Kidney epithelial cell (primary cell): ENCODE results near the gene SHH. TPM values are rescaled to one million over a fixed set of nuclear protein-coding genes. Genes with fewer than 3 reads are reported as not detected.
A peak's percentile ranks its signal among the peaks of the same experiment; 100 is the strongest.

ENCODE experiments used
- DNase-seq: peaks from one replicate; pipeline ENCODE4 v3.0.0-alpha.2; 2010; ENCODE audit warnings: low read depth
- H3K27me3 ChIP-seq: 2 replicates; pipeline ENCODE4 v1.6.0; 2011; ENCODE audit warnings: low read length; ENCODE audit not compliant: control insufficient read depth, insufficient read depth
- H3K36me3 ChIP-seq: 2 replicates; pipeline ENCODE4 v1.5.1; 2011; ENCODE audit warnings: low read length; ENCODE audit not compliant: control insufficient read depth, insufficient read depth
- H3K4me3 ChIP-seq: 2 replicates; pipeline ENCODE4 v1.5.1; 2011; ENCODE audit warnings: low read depth, mild to moderate bottlenecking, control low read depth, low read length
- total RNA-seq: library from RNA; depleted of rRNA; stranded (reverse); fragments of >200 nt; gene quantifications from 2 replicates; pipeline ENCODE4 v1.2.3, GENCODE V29; 2015
- TF ChIP-seq, protein P1 (sequence below): IDR thresholded peaks from 2 replicates; pipeline ENCODE4 v1.5.1; 2011; ENCODE audit warnings: mild to moderate bottlenecking, moderate library complexity, low read length, control low read depth, inconsistent platforms; ENCODE audit not compliant: insufficient read depth, poor library complexity, severe bottlenecking

The SHH gene
- total RNA-seq, 1 donor from 2014 or later, result 2.8 TPM

DNA sequence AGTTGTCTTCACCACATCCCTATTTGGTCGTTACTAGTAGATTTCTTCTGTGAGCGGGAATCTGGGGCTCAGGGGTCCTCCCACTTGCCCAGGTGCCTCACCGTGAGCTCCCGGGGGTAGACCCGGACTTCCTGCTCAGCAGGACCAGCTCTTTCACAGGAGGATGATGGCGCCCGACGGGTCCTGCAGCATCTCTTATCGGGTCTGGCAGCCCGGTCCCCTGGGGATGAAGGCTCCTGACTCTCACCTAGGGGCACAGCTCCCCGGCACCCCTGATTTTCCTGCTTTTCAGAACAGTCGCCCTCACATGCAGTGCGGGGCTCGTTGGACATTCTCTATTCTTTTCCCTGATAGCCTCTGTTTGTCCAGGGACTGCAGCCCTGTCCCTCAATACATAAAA is 33.0 kb upstream of the SHH start:
- H3K27me3 ChIP-seq, result no peaks in the 10 kb centered on the region
- no peak for DNase-seq
- no peaks in the 10 kb centered on the region for H3K36me3 ChIP-seq
- TF ChIP-seq, protein P1, sequence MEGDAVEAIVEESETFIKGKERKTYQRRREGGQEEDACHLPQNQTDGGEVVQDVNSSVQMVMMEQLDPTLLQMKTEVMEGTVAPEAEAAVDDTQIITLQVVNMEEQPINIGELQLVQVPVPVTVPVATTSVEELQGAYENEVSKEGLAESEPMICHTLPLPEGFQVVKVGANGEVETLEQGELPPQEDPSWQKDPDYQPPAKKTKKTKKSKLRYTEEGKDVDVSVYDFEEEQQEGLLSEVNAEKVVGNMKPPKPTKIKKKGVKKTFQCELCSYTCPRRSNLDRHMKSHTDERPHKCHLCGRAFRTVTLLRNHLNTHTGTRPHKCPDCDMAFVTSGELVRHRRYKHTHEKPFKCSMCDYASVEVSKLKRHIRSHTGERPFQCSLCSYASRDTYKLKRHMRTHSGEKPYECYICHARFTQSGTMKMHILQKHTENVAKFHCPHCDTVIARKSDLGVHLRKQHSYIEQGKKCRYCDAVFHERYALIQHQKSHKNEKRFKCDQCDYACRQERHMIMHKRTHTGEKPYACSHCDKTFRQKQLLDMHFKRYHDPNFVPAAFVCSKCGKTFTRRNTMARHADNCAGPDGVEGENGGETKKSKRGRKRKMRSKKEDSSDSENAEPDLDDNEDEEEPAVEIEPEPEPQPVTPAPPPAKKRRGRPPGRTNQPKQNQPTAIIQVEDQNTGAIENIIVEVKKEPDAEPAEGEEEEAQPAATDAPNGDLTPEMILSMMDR, result no peak
- no peak overlapping the region for H3K4me3 ChIP-seq

DNA sequence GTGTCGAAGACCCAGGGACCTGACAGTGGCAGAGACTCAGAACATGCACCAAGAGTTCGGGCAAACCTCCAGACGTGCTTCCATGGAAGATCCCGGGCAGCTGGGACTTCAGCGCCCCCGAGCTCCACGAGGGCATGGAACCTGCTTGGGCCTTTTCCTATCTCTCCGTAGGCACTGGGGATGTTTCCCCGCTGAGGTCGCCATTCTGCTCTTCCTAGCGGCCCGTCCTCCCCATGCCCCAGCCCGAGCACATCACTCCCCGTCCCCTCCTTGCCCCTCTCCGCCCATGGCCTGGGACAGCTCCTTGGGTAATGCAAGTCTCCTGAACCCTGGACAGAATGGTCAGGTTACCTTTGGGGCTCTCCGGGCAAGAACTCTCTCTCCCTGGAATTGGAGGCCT is 32.3 kb upstream of the SHH start:
- no peaks in the 10 kb centered on the region for H3K36me3 ChIP-seq
- DNase-seq, result no peak
- no peak overlapping the region for H3K4me3 ChIP-seq
- TF ChIP-seq, protein P1, result no peak
- no peaks in the 10 kb centered on the region for H3K27me3 ChIP-seq

DNA sequence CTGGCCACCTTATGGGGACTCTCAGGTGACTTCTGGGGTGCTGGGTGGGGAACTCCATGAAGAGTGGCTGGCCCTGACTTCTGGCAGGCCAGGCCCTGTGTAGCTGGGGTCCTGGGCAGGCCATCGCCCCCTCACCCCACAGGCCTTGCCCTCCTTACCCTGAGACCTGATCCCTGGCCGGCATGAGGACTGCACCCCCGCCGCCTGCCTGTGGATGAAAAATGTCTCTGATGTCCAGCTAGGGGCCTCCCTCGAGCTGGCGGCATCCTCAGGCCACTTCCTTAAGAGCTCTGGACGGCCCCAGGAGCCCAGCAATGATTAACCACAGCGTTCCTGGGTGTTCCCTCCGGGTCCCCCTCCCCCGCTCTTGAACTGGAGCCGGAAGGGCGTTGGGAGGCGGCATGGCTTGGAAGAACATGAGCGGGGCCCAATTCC is 31.8 kb upstream of the SHH start:
- Histone ChIP-seq H3K4me3 (no peak overlapping the region), H3K27me3 (no peaks in the 10 kb centered on the region), H3K36me3 (no peaks in the 10 kb centered on the region)
- peak; percentile 70 for DNase-seq
- TF ChIP-seq, protein P1, result peak; percentile 55

DNA sequence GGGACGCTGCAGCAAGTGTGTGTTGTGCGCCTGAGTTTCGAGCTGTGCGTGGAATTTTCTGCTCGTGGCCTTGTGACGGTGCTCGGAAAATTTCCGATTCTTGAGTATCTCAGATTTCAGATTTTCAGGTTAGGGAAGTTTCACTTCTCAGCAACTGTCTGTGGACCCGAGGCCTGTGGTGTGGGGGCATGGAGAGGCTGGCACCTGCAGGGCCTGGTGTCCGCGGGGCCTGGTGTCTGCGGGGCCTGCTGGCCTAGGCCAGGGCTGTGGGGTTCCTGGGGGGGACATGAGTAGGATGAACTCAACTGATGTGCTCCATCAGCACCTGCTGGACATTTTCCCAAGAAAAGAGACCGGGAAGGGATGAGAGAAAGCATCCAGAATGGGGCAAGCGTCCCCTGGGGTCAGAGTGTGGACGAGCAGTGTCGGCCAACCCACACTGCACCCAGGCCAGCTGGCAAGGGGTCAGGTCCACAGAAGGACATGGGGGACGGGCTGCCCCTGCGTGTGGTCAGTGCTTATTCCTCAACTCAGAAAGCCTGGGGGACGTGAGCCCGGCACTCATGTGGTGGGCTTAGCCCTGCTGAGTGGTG is 31.3 kb upstream of the SHH start:
- no peaks in the 10 kb centered on the region for H3K36me3 ChIP-seq
- no peaks in the 10 kb centered on the region for H3K27me3 ChIP-seq
- H3K4me3 ChIP-seq, result no peak overlapping the region
- TF ChIP-seq, protein P1, result no peak
- DNase-seq, result no peak

DNA sequence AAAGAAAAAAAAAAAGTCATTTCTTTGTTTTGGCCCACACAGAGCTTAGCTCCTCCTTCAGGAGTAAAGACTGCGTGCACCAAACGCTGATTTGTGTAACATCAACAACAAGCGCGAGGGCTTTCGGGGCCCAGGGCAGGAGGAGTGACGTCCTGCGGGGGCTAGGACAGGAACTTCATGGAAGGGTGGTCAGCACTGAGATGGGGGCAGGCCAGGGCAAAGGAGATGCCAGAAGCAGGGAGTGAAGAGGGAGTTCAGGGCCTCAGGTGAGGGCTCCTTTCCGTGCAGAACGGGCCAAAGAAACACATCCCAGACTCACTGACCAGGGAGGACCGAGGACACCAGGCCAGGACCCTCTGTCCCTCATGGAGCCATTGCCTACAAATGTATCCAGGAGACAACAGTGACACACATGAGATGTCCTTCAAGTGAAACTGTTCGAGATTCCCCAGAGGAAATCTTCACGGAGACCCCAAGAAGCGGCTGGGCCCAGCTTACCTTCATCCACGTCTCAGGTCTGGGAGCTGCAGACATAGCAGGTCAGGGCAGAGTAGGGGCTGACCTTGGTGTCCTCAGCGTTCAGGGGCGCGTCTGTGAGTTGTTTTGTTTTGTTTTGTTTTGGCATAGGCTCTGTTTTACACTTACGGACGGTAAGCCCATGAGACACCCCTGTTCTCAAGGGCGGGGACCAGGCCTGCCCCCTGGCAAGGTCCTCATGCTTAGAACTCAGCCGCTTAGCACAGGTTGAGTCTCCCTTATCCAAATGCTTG is 30.4 kb upstream of the SHH start:
- no peak for DNase-seq
- no peak overlapping the region for H3K4me3 ChIP-seq
- TF ChIP-seq, protein P1, result no peak
- H3K27me3 ChIP-seq, result no peaks in the 10 kb centered on the region
- H3K36me3 ChIP-seq, result no peaks in the 10 kb centered on the region

DNA sequence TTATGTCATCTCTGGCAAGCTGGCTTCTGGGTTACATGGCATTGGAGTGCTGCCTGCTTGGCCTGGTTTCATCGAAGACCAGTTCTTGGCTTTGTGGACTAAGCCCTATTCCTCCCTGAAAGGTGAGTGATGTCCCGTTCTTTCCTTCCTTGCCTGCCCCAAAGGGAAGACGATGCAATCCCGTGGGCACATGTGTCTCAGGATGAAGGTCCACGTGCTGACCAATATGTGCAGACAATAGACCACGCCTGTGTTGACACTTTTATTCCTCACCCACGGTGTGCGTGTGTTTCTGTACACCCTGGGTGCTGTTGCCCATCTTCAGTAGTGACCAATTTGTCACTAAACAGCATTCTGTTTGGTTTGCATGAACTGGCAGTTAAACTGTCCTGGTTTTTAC is 28.6 kb upstream of the SHH start:
- no peak for DNase-seq
- Histone ChIP-seq H3K4me3 (no peak overlapping the region), H3K27me3 (no peaks in the 10 kb centered on the region), H3K36me3 (no peaks in the 10 kb centered on the region)
- TF ChIP-seq, protein P1, result no peak
